ENCODE results near the gene FTL.

DNA sequence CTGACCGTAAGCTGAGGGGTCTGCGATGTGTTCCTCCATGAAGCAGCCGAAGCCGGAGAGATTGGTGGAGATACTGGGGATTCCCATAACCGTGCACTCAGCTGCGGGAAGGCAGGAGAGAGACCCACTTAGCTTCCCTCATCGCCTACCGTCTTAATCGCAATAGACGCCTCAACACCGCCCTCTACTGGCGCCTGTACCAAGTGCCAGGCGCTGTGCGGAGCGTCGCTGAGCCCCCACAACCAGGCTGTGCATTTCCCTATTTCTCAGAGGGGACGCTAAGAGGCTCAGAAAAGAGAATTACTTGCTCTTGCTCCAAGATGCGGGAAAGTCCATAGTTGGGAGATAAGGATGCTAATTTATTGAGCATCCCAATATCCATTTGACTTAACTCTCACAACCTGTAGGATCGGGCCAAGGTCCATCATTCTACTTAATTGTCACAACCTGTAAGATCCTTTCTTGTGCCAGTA is 5.8 kb downstream of the FTL start:
- TF ChIP-seq CTCF (IDR thresholded peaks at IDR 0.05) (peak; percentile 95), EZH2phosphoT487 (IDR thresholded peaks at IDR 0.05) (no peak)

Data from neural progenitor cell (in vitro differentiated cells).